Measurements from ENCODE around the gene STRC. TPM values are rescaled to one million over a fixed set of nuclear protein-coding genes. Genes with fewer than 3 reads are reported as not detected.
"Not testable (repeated sequence)": the region's sequence is repeated elsewhere in the genome, so short reads cannot be mapped to it uniquely, and the experiment has no call there.

Gene STRC
- total and polyA plus RNA-seq, 2 donors (not counting 3 experiments of a cell fraction or from before 2014, with no cell fraction given), result 0.10 TPM; not detected in 1

DNA sequence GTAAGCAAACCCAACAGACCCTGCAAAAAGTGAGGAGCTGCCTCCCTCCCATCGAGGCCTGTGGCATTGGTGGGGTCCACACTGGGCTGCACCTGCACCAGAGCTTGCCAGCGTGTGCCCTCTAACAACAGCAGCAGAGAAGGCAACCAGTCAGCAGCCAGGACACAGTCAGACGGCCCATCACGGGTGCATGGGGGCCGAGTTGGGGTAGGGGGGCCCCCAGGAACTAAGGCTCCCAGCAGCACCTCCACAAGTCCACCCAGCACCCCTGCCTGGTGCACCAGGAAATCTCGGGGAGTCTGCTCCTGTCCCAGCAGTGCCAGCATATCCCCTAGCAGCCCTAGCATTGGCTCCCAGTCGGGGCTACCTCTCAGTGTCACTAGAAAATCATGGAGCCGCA lies 850 bp downstream of the STRC start:
- H3K9me1 ChIP-seq (replicated peaks; ENCODE audit: control insufficient read depth, extremely low read depth, insufficient read depth, low read length); DNase-seq (ENCODE audit: low read depth, low spot score); H3K4me2 ChIP-seq (ENCODE audit: insufficient read depth, low read length); H2AFZ ChIP-seq (ENCODE audit: low read depth, low read length); H4K20me1 ChIP-seq (replicated peaks; ENCODE audit: control insufficient read depth, extremely low read depth, insufficient read depth, low read length); H3K36me3 ChIP-seq (ENCODE audit: control insufficient read depth in 2 of 2, extremely low read depth in 1 of 2, insufficient read depth in 2 of 2, low read length in 2 of 2); H3K27me3 ChIP-seq (ENCODE audit: control insufficient read depth in 2 of 2, insufficient read depth in 2 of 2, low read length in 2 of 2); H3K9ac ChIP-seq (replicated peaks; ENCODE audit: extremely low read depth, insufficient read depth, low read length); BruUV-seq (replicated peaks); dilution Hi-C loops (cut with MboI; ENCODE audit: extremely low pct_ligation_motif_present, low sequenced_read_pairs); H3K4me1 ChIP-seq (ENCODE audit: control insufficient read depth, extremely low read depth, insufficient read depth, low read length); POLR2A ChIA-PET; H3K4me3 ChIP-seq (replicated peaks in 1 of 3; ENCODE audit: insufficient read depth in 1 of 3, low read depth in 1 of 3, low read length in 3 of 3); CTCF ChIA-PET; H3K9me3 ChIP-seq (replicated peaks; ENCODE audit: control insufficient read depth, insufficient read depth, low read length); FAIRE-seq; H3K79me2 ChIP-seq (ENCODE audit: control insufficient read depth, insufficient read depth, low read length); H3K27ac ChIP-seq (ENCODE audit: insufficient read depth, low read depth, low read length); intact Hi-C loops (cut with micrococcal nuclease): not testable (repeated sequence)

DNA sequence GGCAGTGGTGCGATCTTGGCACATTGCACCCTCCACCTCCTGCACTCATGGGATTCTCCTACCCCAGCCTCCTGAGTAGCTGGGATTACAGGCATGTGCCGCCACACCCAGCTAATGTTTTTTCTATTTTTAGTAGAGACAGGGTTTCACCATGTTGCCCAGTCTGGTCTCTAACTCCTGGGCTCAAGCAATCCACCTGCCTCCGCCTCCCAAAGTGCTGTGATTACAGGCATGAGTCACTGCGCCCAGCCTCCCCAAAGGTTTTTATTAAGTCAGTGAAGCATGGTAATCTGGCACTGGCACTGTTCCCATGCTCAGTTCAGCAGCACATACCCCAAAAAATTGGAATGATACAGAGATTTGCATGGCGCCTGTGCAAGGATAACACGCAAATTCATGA lies 16.4 kb downstream of the STRC start:
- FAIRE-seq; H3K9ac ChIP-seq (replicated peaks; ENCODE audit: extremely low read depth, insufficient read depth, low read length); CTCF ChIA-PET; BruUV-seq (replicated peaks); H3K4me2 ChIP-seq (ENCODE audit: insufficient read depth, low read length); dilution Hi-C loops (cut with MboI; ENCODE audit: extremely low pct_ligation_motif_present, low sequenced_read_pairs); H2AFZ ChIP-seq (ENCODE audit: low read depth, low read length); intact Hi-C loops (cut with micrococcal nuclease); H3K27me3 ChIP-seq (ENCODE audit: control insufficient read depth in 2 of 2, insufficient read depth in 2 of 2, low read length in 2 of 2); H3K9me3 ChIP-seq (replicated peaks; ENCODE audit: control insufficient read depth, insufficient read depth, low read length); H3K4me3 ChIP-seq (replicated peaks in 1 of 3; ENCODE audit: insufficient read depth in 1 of 3, low read depth in 1 of 3, low read length in 3 of 3); H3K79me2 ChIP-seq (ENCODE audit: control insufficient read depth, insufficient read depth, low read length); H3K27ac ChIP-seq (ENCODE audit: insufficient read depth, low read depth, low read length); POLR2A ChIA-PET; DNase-seq (ENCODE audit: low read depth, low spot score); H3K36me3 ChIP-seq (ENCODE audit: control insufficient read depth in 2 of 2, extremely low read depth in 1 of 2, insufficient read depth in 2 of 2, low read length in 2 of 2); H3K9me1 ChIP-seq (replicated peaks; ENCODE audit: control insufficient read depth, extremely low read depth, insufficient read depth, low read length); H3K4me1 ChIP-seq (ENCODE audit: control insufficient read depth, extremely low read depth, insufficient read depth, low read length); H4K20me1 ChIP-seq (replicated peaks; ENCODE audit: control insufficient read depth, extremely low read depth, insufficient read depth, low read length): not testable (repeated sequence)

GRCh38 chr15:43600200-43600599 lies 18.4 kb downstream of the STRC start:
- H4K20me1 ChIP-seq (replicated peaks; ENCODE audit: control insufficient read depth, extremely low read depth, insufficient read depth, low read length); BruUV-seq (replicated peaks); H3K4me3 ChIP-seq (replicated peaks in 1 of 3; ENCODE audit: insufficient read depth in 1 of 3, low read depth in 1 of 3, low read length in 3 of 3); FAIRE-seq; H3K9me1 ChIP-seq (replicated peaks; ENCODE audit: control insufficient read depth, extremely low read depth, insufficient read depth, low read length); CTCF ChIA-PET; H3K27me3 ChIP-seq (ENCODE audit: control insufficient read depth in 2 of 2, insufficient read depth in 2 of 2, low read length in 2 of 2); dilution Hi-C loops (cut with MboI; ENCODE audit: extremely low pct_ligation_motif_present, low sequenced_read_pairs); H3K36me3 ChIP-seq (ENCODE audit: control insufficient read depth in 2 of 2, extremely low read depth in 1 of 2, insufficient read depth in 2 of 2, low read length in 2 of 2); H3K79me2 ChIP-seq (ENCODE audit: control insufficient read depth, insufficient read depth, low read length); DNase-seq (ENCODE audit: low read depth, low spot score); H3K4me2 ChIP-seq (ENCODE audit: insufficient read depth, low read length); H3K9ac ChIP-seq (replicated peaks; ENCODE audit: extremely low read depth, insufficient read depth, low read length); H2AFZ ChIP-seq (ENCODE audit: low read depth, low read length); intact Hi-C loops (cut with micrococcal nuclease); H3K4me1 ChIP-seq (ENCODE audit: control insufficient read depth, extremely low read depth, insufficient read depth, low read length); H3K9me3 ChIP-seq (replicated peaks; ENCODE audit: control insufficient read depth, insufficient read depth, low read length); H3K27ac ChIP-seq (ENCODE audit: insufficient read depth, low read depth, low read length); POLR2A ChIA-PET: not testable (repeated sequence)

DNA sequence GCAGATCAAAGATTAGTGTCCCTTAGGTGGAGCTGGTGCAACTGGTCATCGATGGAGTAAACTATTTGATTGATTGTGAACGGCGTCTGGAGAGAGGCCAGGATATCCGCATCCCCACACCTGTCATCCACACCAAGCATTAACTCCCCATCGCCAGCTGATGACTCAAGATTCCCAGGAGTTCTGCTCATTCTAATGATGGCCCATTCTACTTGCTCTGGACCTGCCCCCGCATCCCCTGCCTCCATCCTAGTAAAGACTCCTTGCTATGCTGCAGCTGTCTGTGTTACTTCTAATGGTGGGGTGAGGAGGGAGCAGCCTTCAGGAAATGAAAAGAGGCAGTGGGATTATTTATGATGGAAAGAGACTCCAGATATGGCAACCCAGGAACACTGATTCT lies 19.5 kb downstream of the STRC start:
- H3K79me2 ChIP-seq (ENCODE audit: control insufficient read depth, insufficient read depth, low read length); FAIRE-seq; intact Hi-C loops (cut with micrococcal nuclease); BruUV-seq (replicated peaks); H3K36me3 ChIP-seq (ENCODE audit: control insufficient read depth in 2 of 2, extremely low read depth in 1 of 2, insufficient read depth in 2 of 2, low read length in 2 of 2); CTCF ChIA-PET; H2AFZ ChIP-seq (ENCODE audit: low read depth, low read length); dilution Hi-C loops (cut with MboI; ENCODE audit: extremely low pct_ligation_motif_present, low sequenced_read_pairs); H4K20me1 ChIP-seq (replicated peaks; ENCODE audit: control insufficient read depth, extremely low read depth, insufficient read depth, low read length); H3K27me3 ChIP-seq (ENCODE audit: control insufficient read depth in 2 of 2, insufficient read depth in 2 of 2, low read length in 2 of 2); DNase-seq (ENCODE audit: low read depth, low spot score); H3K9me3 ChIP-seq (replicated peaks; ENCODE audit: control insufficient read depth, insufficient read depth, low read length); H3K9ac ChIP-seq (replicated peaks; ENCODE audit: extremely low read depth, insufficient read depth, low read length); H3K4me3 ChIP-seq (replicated peaks in 1 of 3; ENCODE audit: insufficient read depth in 1 of 3, low read depth in 1 of 3, low read length in 3 of 3); POLR2A ChIA-PET; H3K4me2 ChIP-seq (ENCODE audit: insufficient read depth, low read length); H3K9me1 ChIP-seq (replicated peaks; ENCODE audit: control insufficient read depth, extremely low read depth, insufficient read depth, low read length); H3K4me1 ChIP-seq (ENCODE audit: control insufficient read depth, extremely low read depth, insufficient read depth, low read length); H3K27ac ChIP-seq (ENCODE audit: insufficient read depth, low read depth, low read length): not testable (repeated sequence)

Data from endothelial cell of umbilical vein (primary cell).